Left ventricle myocardium inferior (tissue), 1 donor: ENCODE measurements around the gene SCO2. TPM values are rescaled to one million over a fixed set of nuclear protein-coding genes. Genes with fewer than 3 reads are reported as not detected.
A peak's percentile ranks its signal among the peaks of the same experiment; 100 is the strongest.

ENCODE experiments used
- DNase-seq: peaks from one replicate; pipeline ENCODE4 v3.0.0-alpha.2; 2020
- H3K27ac ChIP-seq: fragments of 200-600 bp; replicated peaks from 2 replicates; pipeline ENCODE4 v1.8.0; 2021
- H3K27me3 ChIP-seq: fragments of 200-600 bp; 2 replicates; pipeline ENCODE4 v1.8.0; 2021; ENCODE audit warnings: low read depth
- H3K36me3 ChIP-seq: fragments of 200-600 bp; 2 replicates; pipeline ENCODE4 v1.8.0; 2021
- H3K4me1 ChIP-seq: fragments of 200-600 bp; 2 replicates; pipeline ENCODE4 v1.8.0; 2021
- H3K4me3 ChIP-seq: fragments of 200-600 bp; 2 replicates; pipeline ENCODE4 v1.8.0; 2021; ENCODE audit warnings: mild to moderate bottlenecking, moderate library complexity
- H3K9me3 ChIP-seq: fragments of 200-600 bp; replicated peaks from 2 replicates; pipeline ENCODE4 v1.8.0; 2021
- intact Hi-C: fragments of 100-400 bp; cut with micrococcal nuclease; formaldehyde crosslinking; loops from one replicate; pipeline ENCODE4 v1.11.0; 2022
- total RNA-seq: library from RNA; stranded (reverse); fragmentation: NEBNext Ultra II Directional; extraction: Animal tissue kit (Norgen Biotek cat#: 25700); gene quantifications from one replicate; pipeline ENCODE4 v1.2.1, GENCODE V29; 2021
- TF ChIP-seq, protein P1 (sequence below): fragments of 200-600 bp; IDR thresholded peaks from 2 replicates; pipeline ENCODE4 v1.8.0; 2021; ENCODE audit warnings: antibody characterized with exemption, mild to moderate bottlenecking, borderline replicate concordance
- donor health status: DM: no; HTN: yes; CAD: no; lungs with severe emphysema.

The SCO2 gene
- total RNA-seq, 1 donor from 2014 or later: not detected

DNA sequence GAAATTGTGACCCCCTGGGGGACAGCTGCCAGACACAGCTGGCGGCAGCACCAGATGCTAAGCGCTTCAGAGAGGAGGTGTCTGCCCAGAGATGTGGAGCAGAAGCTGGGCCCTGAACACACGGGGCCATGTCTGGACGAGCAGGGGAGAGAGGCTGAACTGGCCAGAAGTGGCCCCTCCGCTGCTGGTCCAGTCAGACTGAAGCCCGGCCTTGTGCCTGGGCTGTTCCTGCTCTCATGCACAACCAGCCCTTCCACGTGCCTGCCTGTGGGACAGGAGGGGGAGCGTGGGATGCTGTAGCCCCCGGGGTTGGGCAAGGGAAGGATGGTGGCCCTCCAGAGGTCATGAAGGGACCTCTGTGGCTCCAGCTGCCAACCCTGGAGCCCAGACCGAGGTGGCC lies 42.3 kb downstream of the SCO2 start:
- Histone ChIP-seq H3K4me3 (no peak overlapping the region), H3K27me3 (peaks cover 95% of the 10 kb centered on the region), H3K9me3 (no peaks in the 10 kb centered on the region), H3K36me3 (no peaks in the 10 kb centered on the region), H3K27ac (no peak overlapping the region), H3K4me1 (peaks cover 15% of the 10 kb centered on the region)
- DNase-seq: no peak
- TF ChIP-seq, protein P1, sequence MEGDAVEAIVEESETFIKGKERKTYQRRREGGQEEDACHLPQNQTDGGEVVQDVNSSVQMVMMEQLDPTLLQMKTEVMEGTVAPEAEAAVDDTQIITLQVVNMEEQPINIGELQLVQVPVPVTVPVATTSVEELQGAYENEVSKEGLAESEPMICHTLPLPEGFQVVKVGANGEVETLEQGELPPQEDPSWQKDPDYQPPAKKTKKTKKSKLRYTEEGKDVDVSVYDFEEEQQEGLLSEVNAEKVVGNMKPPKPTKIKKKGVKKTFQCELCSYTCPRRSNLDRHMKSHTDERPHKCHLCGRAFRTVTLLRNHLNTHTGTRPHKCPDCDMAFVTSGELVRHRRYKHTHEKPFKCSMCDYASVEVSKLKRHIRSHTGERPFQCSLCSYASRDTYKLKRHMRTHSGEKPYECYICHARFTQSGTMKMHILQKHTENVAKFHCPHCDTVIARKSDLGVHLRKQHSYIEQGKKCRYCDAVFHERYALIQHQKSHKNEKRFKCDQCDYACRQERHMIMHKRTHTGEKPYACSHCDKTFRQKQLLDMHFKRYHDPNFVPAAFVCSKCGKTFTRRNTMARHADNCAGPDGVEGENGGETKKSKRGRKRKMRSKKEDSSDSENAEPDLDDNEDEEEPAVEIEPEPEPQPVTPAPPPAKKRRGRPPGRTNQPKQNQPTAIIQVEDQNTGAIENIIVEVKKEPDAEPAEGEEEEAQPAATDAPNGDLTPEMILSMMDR: no peak
- intact Hi-C loops: no loop called here

DNA sequence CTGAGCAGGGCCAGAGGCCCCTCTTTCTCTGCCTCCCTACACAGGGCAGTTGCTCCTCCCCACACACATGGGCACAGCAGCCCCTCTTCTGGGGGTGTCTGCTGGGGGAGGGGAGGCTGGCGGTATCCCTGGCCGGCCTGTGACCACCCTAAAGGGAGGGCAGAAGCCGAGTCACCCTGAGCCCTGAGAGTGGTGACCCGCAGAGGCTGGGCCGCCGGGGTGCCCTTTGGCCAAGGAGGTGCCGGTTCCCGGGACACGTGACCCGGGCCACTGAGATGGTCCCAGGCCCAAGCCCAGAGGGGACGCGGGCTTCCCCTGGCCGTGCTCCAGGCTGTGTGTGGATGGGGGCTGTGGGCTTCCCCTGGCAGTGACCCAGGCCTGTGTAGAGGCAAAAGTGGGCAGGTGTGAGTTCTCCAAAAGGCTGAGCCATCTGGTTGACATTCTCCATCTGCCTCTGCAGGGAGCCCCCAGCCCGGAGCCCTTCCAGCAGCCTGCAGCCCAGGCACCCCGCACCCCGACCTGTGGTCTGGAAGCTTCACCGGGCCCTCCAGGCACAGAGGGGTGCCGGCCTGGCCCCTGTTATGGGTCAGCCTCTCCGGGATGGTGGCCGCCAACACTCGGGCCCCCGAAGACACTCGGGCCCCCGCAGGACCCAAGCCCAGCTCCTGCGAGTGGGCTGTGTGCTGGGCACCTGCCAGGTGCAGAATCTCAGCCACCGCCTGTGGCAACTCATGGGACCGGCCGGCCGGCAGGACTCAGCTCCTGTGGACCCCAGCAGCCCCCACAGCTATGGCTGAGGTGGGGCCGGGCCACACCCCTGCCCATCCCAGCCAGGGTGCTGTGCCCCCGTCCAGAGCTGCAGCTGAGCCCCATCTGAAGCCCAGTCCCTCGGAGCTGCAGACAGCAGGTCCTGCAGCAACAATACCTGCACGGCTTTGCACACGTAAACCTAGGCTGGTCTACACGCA lies 43.0 kb downstream of the SCO2 start:
- no peak for DNase-seq
- Histone ChIP-seq H3K27me3 (peaks cover 93% of the 10 kb centered on the region), H3K4me3 (peak overlapping the region; percentile 63), H3K27ac (no peak overlapping the region), H3K4me1 (peaks cover 15% of the 10 kb centered on the region), H3K36me3 (no peaks in the 10 kb centered on the region), H3K9me3 (no peaks in the 10 kb centered on the region)
- TF ChIP-seq, protein P1: no peak
- intact Hi-C loops: no loop called here

GRCh38 chr22:50481440-50482106 lies 43.8 kb downstream of the SCO2 start, which contains the start of gene ADM2:
TSS of gene ADM2 (plus strand) at chr22:50481543. CDS start at chr22:50481848, 305 bp downstream.
- Histone ChIP-seq H3K4me3 (peak within 1 kb of the TSS; percentile 63), H3K4me1 (peaks cover 15% of the 10 kb centered on the region), H3K36me3 (no peaks in the 10 kb centered on the region), H3K27me3 (peaks cover 85% of the 10 kb centered on the region), H3K9me3 (no peaks in the 10 kb centered on the region), H3K27ac (no peak within 1 kb of the TSS)
- no peak for DNase-seq
- TF ChIP-seq, protein P1: no peak
- intact Hi-C loops: no loop called here

GRCh38 chr22:50481045-50481439 lies 44.4 kb downstream of the SCO2 start:
- Histone ChIP-seq H3K4me1 (peaks cover 15% of the 10 kb centered on the region), H3K36me3 (no peaks in the 10 kb centered on the region), H3K27me3 (peaks cover 83% of the 10 kb centered on the region), H3K4me3 (peak overlapping the region; percentile 63), H3K27ac (no peak overlapping the region), H3K9me3 (no peaks in the 10 kb centered on the region)
- no peak for DNase-seq
- intact Hi-C loops: no loop called here
- TF ChIP-seq, protein P1: no peak

- intact Hi-C loops: no loop called here
- H3K36me3 ChIP-seq: no peaks in the 10 kb centered on the region
- DNase-seq: no peak
- H3K4me1 ChIP-seq: peaks cover 22% of the 10 kb centered on the region
- TF ChIP-seq, protein P1: no peak
- no peak overlapping the region for H3K4me3 ChIP-seq
- H3K27me3 ChIP-seq: peaks cover 70% of the 10 kb centered on the region
- H3K27ac ChIP-seq: no peak overlapping the region
- no peaks in the 10 kb centered on the region for H3K9me3 ChIP-seq
These were observed 45.7 kb downstream of the SCO2 start for GRCh38 chr22:50479721-50480120.
